Measurements from ENCODE around the gene KIR3DL3.
"Not testable (repeated sequence)": the region's sequence is repeated elsewhere in the genome, so short reads cannot be mapped to it uniquely, and the experiment has no call there.

The KIR3DL3 gene

GRCh38 chr19:54782916-54783315 lies 58.7 kb downstream of the KIR3DL3 start:
- DNase-seq (ENCODE audit: low read depth) = not testable (repeated sequence)

Data from EH (cell line).